Thymus (tissue), 11 donors: ENCODE results near the gene GDPD5. TPM values are rescaled to one million over a fixed set of nuclear protein-coding genes. Genes with fewer than 3 reads are reported as not detected.

Source experiments
- DNase-seq, 9 donors: peaks; one replicate each; pipeline ENCODE4 v3.0.0-alpha.2; 2013; ENCODE audit warnings: low spot score in 9 of 9, low read depth in 6 of 9, missing footprints in 1 of 9
- H3K27ac ChIP-seq, 2 donors: one replicate each; pipeline ENCODE4 v1.5.1; 2013; ENCODE audit warnings: control low read depth in 1 of 2, low read depth in 1 of 2, low read length in 1 of 2, mild to moderate bottlenecking in 1 of 2, moderate library complexity in 1 of 2
- H3K27me3 ChIP-seq, 2 donors: one replicate each; pipeline ENCODE4 v1.5.1; 2013; ENCODE audit warnings: low read length in 1 of 2; ENCODE audit not compliant: control insufficient read depth in 2 of 2, insufficient read depth in 1 of 2
- H3K36me3 ChIP-seq, 2 donors: one replicate each; pipeline ENCODE4 v1.5.1; 2013; ENCODE audit warnings: low read length in 1 of 2, mild to moderate bottlenecking in 1 of 2, moderate library complexity in 1 of 2; ENCODE audit not compliant: control insufficient read depth in 2 of 2, insufficient read depth in 2 of 2
- H3K4me1 ChIP-seq, 2 donors: one replicate each; pipeline ENCODE4 v1.5.1; 2013; ENCODE audit warnings: low read length in 2 of 2; ENCODE audit not compliant: control insufficient read depth in 2 of 2, insufficient read depth in 2 of 2
- H3K4me3 ChIP-seq, 2 donors: one replicate each; pipeline ENCODE4 v1.5.1; 2013; ENCODE audit warnings: low read length in 2 of 2, control low read depth in 1 of 2, mild to moderate bottlenecking in 1 of 2
- H3K9me3 ChIP-seq, 2 donors: one replicate each; pipeline ENCODE4 v1.5.1; 2013; ENCODE audit warnings: low read length in 1 of 2, mild to moderate bottlenecking in 1 of 2; ENCODE audit not compliant: control insufficient read depth in 2 of 2, insufficient read depth in 1 of 2
- WGBS: extraction: QIAGEN DNeasy Blood & Tissue Kit; methylation state at CpG from one replicate; pipeline ENCODE4 v1.1.7; 2013; 5-methylcytosine and 5-hydroxymethylcytosine counted together
- polyA plus RNA-seq: library from polyadenylated mRNA; stranded (reverse); fragments of 200-250 nt; gene quantifications from one replicate; pipeline ENCODE4 v1.2.3, GENCODE V29; 2013
- total RNA-seq: library from RNA; stranded (reverse); fragments of 120-200 nt; gene quantifications from one replicate; pipeline ENCODE4 v1.2.4, GENCODE V29; 2013
- donor health status: healthy.

GDPD5 gene
- total and polyA plus RNA-seq, 2 donors = 3.1 to 25.3 TPM

DNA sequence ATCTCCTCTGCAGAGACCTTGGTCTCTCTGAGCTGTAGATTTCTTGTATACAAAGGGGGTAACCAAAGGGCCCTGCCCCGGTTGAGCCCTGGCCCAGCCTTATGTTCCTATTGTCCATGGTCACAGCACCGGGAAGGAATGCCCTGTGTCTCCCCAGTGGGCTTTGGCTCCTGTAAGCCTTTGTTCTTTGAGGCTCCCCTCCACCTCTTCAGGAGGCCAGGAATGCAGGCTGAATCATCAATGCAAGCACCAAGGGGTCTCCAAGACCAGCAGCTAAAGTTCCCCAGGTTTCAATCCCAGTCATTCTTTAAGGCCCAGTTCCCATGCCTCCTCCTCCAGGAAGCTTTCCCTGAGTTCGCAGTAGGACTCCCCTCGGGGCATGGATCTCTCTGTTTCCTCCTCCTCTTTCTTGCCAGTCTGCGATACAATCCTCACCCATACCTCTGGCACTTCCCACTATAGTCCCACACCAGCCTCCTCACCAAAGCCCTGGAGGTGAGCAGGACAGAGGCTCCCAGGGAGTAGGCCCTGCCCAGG lies 63.6 kb downstream of the GDPD5 start:
- WGBS = 94% methylated on average over 5 of the region's 5 CpGs
- H3K9me3 ChIP-seq = no peaks in the 10 kb centered on the region

DNA sequence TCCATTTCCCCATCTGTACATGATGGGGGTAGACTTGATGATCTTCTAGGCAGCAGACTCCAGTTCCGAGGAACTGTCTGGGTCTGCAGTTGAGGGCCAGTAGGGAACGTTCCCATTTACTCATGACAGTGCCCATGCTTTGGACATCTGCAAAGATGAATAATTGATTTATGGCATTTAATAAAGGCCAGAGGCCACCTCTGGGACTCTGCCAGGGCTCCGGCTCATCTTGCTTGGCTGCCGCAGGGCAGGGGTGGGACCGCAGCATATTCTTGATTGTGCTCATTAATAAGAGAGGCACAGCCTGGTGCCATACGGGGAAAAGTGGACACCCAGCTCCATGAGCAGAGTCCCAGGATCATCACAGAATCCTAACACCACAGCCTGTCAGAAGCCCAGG lies 64.6 kb downstream of the GDPD5 start:
- Histone ChIP-seq H3K36me3 (no peaks in the 10 kb centered on the region), H3K9me3 (no peaks in the 10 kb centered on the region), H3K4me1 (no peaks in the 10 kb centered on the region), H3K4me3 (no peak overlapping the region), H3K27ac (no peak overlapping the region), H3K27me3 (no peaks in the 10 kb centered on the region)
- no peak for DNase-seq
- 97% methylated on average over 6 of the region's 6 CpGs for WGBS

More for the DNA sequence above, 63.6 kb downstream of the GDPD5 start:
- Histone ChIP-seq H3K27me3 (no peaks in the 10 kb centered on the region), H3K27ac (no peak overlapping the region), H3K4me3 (no peak overlapping the region), H3K36me3 (no peaks in the 10 kb centered on the region), H3K4me1 (no peaks in the 10 kb centered on the region)
- no peak for DNase-seq

DNA sequence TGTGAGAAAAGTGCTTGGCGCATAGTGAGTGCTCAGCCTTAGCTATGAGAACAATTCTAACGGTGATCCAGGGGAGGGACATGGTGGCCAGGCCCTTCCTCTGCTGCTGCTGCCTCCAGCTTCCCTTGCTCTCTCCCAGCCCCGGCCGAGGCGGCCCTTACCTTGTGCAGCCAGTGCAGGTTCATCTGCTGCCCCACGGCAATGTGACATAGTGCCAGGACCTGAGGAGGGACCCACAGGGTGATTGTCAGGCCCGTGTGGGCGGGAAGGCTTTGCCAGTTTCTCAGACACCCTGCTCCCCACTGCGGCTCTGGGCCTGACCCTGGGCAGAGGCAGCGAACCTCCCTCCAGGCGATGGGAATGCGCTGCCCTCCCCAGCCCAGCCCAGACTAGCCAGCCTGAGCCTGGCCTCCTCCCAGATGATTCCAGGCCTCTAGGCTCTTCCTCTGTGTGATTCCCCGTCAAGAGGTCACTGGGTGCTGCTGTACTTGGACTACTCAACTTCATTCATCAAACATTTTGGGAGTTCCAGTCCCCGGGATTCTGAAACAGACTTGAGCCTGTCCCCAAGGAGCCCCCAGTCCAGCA lies 69.1 kb downstream of the GDPD5 start:
- no peaks in the 10 kb centered on the region for H3K36me3 ChIP-seq
- H3K27ac ChIP-seq = no peak overlapping the region
- whole genome bisulfite sequencing = 97% methylated on average over 14 of the region's 14 CpGs
- no peak overlapping the region for H3K4me3 ChIP-seq
- no peaks in the 10 kb centered on the region for H3K9me3 ChIP-seq
- no peak for DNase-seq
- H3K27me3 ChIP-seq = no peaks in the 10 kb centered on the region
- H3K4me1 ChIP-seq = no peaks in the 10 kb centered on the region

DNA sequence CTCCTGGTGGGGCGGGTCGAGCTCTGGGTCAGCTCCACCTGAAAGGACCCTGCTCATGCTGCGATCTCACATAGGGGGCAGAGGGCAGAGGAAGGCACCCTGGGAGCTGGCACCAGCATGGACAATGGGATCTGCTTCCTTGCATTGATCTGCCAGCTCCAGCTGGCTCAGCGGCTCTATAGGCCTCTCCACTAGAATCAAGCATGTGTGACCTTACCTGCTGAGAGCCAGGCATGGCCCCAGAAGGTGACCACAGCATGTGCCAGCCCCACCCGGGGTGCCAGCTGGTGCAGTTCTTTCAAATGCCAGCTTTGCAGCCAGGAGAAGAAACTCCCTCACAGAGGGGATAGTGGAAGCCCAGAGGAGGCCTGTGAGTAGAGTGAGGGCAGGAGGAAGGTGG lies 70.8 kb downstream of the GDPD5 start:
- DNase-seq = no peak
- peaks cover 0 to 4% of the 10 kb centered on the region in 2 donors for H3K9me3 ChIP-seq
- 94% methylated on average over 5 of the region's 5 CpGs for WGBS
- no peaks in the 10 kb centered on the region for H3K4me1 ChIP-seq
- H3K27me3 ChIP-seq = no peaks in the 10 kb centered on the region
- no peaks in the 10 kb centered on the region for H3K36me3 ChIP-seq
- H3K4me3 ChIP-seq = no peak overlapping the region
- H3K27ac ChIP-seq = no peak overlapping the region

DNA sequence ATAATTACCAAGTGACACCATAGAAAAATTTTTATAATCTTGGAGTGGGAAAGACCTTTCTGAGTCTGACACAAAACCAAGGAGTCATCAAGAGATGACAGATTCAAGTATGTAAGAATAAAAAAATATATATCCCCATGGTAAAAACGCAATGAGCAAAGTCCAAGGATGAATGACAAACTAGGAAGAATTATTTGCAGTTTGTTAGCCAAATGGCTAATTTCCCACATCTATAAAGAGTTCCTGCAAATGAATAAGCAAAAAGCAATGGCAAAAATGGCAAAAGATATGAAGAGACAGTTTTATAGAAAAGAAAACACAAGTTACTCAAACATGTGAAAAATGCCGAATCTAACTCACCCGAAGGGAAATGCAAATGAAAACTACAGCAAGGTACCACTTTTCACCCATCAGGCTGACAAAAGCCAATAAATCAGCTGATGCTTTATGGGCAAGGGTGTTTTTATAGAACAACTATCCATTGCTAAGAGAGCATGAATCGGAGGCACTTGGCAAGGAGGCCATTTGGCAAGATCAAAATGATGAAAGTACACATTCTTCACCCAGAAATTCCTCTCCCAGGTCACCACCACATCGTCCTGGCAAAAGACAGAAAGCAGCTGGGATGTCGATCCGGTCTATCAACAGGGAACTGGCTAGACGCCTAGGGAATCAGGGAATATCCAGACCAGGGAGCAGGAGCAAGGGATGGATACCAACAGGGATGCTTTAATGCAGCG lies 71.7 kb downstream of the GDPD5 start:
- Histone ChIP-seq H3K4me1 (no peaks in the 10 kb centered on the region), H3K9me3 (peaks cover 0 to 4% of the 10 kb centered on the region in 2 donors), H3K4me3 (no peak overlapping the region), H3K36me3 (no peaks in the 10 kb centered on the region), H3K27ac (no peak overlapping the region), H3K27me3 (no peaks in the 10 kb centered on the region)
- 95% methylated on average over 9 of the region's 9 CpGs for WGBS
- DNase-seq = no peak

DNA sequence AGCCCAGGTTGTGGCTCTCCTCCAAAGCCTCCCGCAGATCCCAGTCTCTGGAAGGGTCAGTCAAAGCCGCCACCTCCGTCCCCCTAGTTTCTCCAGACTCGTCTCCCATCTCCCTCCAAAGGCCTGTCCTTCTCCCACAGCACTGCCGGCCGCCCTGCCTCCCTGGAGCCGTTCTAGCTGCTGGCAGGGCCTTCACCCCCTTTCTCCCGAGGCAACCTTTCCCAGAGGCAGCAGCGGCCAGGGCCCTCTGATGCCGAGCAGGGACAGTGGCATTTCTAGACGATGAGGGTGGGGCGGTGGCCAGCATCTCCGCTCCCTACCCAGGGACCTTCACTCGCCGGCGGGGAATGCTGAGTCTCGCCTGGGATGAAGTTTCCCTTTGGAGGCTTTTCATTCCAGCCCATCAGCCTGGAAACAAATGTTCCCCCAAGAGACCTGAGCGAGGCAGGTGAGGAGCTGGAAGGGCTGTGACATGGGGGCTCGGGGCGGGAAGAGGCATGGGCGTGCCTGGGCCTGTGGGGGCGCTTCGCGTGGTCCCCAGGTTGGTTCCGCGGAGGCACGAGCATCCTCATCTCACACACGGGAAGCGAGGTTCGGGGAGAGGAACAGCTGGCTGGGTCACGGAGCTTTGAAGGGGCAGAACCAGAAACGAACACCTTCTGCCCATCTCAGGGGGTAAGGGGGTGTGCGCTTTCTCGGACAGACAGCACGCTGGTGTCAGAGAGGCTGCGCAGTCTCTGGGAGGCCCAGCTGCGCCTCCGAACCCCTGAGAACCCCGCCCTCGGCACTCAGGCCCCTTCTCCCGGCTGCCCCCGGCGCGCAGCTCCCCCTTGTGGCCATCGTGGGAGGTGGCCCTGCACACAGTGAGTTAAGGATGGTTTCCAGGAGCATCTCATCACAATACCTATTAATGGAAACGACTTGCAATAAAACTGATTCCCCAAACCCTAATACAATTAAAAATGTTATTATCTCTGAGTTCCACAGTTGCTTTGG lies 74.6 kb downstream of the GDPD5 start:
- Histone ChIP-seq H3K27me3 (no peaks in the 10 kb centered on the region), H3K9me3 (peaks cover 0 to 4% of the 10 kb centered on the region in 2 donors), H3K27ac (no peak overlapping the region), H3K4me3 (no peak overlapping the region), H3K4me1 (no peaks in the 10 kb centered on the region), H3K36me3 (no peaks in the 10 kb centered on the region)
- 83% methylated on average over 46 of the region's 46 CpGs for WGBS
- peak in 1 of 9 donors; percentile 11 for DNase-seq

DNA sequence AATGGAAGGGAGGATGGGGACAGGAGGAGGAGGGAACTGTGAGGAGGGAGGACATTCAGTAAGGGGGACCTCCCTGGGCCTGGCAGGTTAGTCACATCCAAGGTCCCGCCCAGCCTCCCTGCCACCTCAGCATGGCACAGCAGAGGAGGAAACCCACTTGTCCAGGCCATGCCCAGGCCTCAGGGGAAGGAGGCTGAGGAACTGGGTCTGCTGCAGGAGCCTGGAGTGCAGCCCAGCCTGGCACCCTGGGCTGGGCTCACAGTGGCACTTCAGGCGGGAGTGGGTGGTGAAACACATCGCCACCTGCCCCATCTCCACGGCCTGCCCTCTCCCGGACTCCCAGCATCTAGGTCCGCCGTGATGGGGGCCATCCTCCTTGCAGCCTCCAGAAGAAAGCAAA lies 75.5 kb downstream of the GDPD5 start:
- Histone ChIP-seq H3K4me3 (no peak overlapping the region), H3K4me1 (no peaks in the 10 kb centered on the region), H3K9me3 (peaks cover 0 to 4% of the 10 kb centered on the region in 2 donors), H3K27me3 (no peaks in the 10 kb centered on the region), H3K36me3 (no peaks in the 10 kb centered on the region), H3K27ac (no peak overlapping the region)
- WGBS = 96% methylated on average over 7 of the region's 7 CpGs
- DNase-seq = no peak

DNA sequence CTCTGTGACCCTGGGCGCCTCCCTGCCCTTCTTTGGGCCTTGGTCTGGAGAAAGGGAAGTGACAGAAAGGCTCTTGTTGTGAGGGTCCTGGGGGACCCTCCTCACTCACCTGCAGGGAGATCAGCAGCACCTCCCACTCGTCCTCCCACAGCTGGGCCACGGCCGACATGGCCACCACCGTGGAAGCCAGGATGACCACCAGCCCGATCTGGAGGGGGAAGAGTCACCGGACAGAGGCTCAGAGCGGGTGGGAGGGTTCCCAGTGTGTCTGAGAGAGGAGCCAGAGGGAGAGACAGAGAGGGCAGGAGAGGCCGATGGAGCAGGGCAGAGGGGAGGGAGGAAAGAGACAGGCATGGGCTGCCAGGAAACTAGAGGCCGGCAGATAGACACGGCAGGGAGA lies 76.0 kb downstream of the GDPD5 start:
- 96% methylated on average over 11 of the region's 11 CpGs for WGBS
- Histone ChIP-seq H3K9me3 (peaks cover 0 to 4% of the 10 kb centered on the region in 2 donors), H3K4me3 (no peak overlapping the region), H3K36me3 (no peaks in the 10 kb centered on the region), H3K4me1 (no peaks in the 10 kb centered on the region), H3K27ac (no peak overlapping the region), H3K27me3 (no peaks in the 10 kb centered on the region)
- DNase-seq = no peak
